Activated CD8-positive, alpha-beta T cell treated with anti-CD3 and anti-CD28 coated beads for 36 hours (primary cell): ENCODE data around the gene PLXNB2. TPM values are rescaled to one million over a fixed set of nuclear protein-coding genes. Genes with fewer than 3 reads are reported as not detected.

ENCODE experiments used
- ATAC-seq: fragments of 200-7000 bp; cut with Tn5 transposase; one replicate; pipeline ENCODE4 v1.10.0; 2021; ENCODE audit warnings: mild to moderate bottlenecking, moderate library complexity
- CTCF ChIA-PET: fragments of 350-600 bp; sonication (Branson Sonifier 250); formaldehyde crosslinking; loops from one replicate; lab custom pipeline; 2021; ENCODE audit warnings: antibody characterized with exemption; lab: Charles Lee
- POLR2A ChIA-PET: fragments of 350-600 bp; sonication (Branson Sonifier 250); formaldehyde crosslinking; loops from one replicate; lab custom pipeline; 2021; ENCODE audit warnings: antibody characterized with exemption; lab: Charles Lee
- DNase-seq: peaks from one replicate; pipeline ENCODE4 v3.0.0-alpha.2; 2020
- H3K27ac Mint-ChIP-seq: one replicate; pipeline ENCODE4 v1.8.0; 2021; ENCODE audit warnings: mild to moderate bottlenecking, mixed read lengths
- H3K27me3 Mint-ChIP-seq: one replicate; pipeline ENCODE4 v1.8.0; 2021; ENCODE audit warnings: mixed read lengths
- H3K36me3 Mint-ChIP-seq: one replicate; pipeline ENCODE4 v1.8.0; 2021; ENCODE audit warnings: low read depth, mixed read lengths
- H3K4me1 Mint-ChIP-seq: one replicate; pipeline ENCODE4 v1.8.0; 2021; ENCODE audit warnings: low read depth, mixed read lengths
- H3K4me3 Mint-ChIP-seq: one replicate; pipeline ENCODE4 v1.8.0; 2021; ENCODE audit warnings: mild to moderate bottlenecking, moderate library complexity, mixed read lengths
- H3K9me3 Mint-ChIP-seq: one replicate; pipeline ENCODE4 v1.8.0; 2021; ENCODE audit warnings: mixed read lengths
- CTCF ChIP-seq: fragments of 200-600 bp; IDR thresholded peaks from one replicate; pipeline ENCODE4 v1.8.0; 2022; ENCODE audit warnings: antibody characterized with exemption, mild to moderate bottlenecking
- intact Hi-C: fragments of 100-400 bp; cut with micrococcal nuclease; formaldehyde crosslinking; loops from one replicate; pipeline ENCODE4 v1.10.0; 2022
- total RNA-seq, 2 experiments: library from RNA; stranded (reverse); gene quantifications; one replicate each; pipeline ENCODE4 v1.2.3, GENCODE V29; 2021

PLXNB2 gene
- total RNA-seq, 2 experiments from 2014 or later, result 22.1 to 26.4 TPM

GRCh38 chr22:50270666-50271394 is 36.6 kb downstream of the PLXNB2 start:
- H3K4me1 Mint-ChIP-seq, result peaks cover 8% of the 10 kb centered on the region
- ChIA-PET POLR2A (interaction anchor here (0.7 to 2.8 kb wide), 2 partner anchors 19 to 59 kb away, joined by 4 to 13 read pairs; partner anchors contain the start of gene HDAC10), CTCF (interaction anchor here (2.5 to 6.1 kb wide), 3 partner anchors 19 to 71 kb away, joined by 12 to 44 read pairs (median 16); partner anchors contain the start of genes DENND6B and HDAC10)
- DNase-seq, result peak; percentile 80
- ATAC-seq, result peak; percentile 56
- H3K27me3 Mint-ChIP-seq, result peaks cover 10% of the 10 kb centered on the region
- peak overlapping the region; percentile 66 for H3K4me3 Mint-ChIP-seq
- intact Hi-C loops, result loop anchor here (5.0 kb wide), 1 partner anchor 71 kb away; the partner anchor contains the start of gene PPP6R2
- H3K9me3 Mint-ChIP-seq, result no peaks in the 10 kb centered on the region
- TF ChIP-seq CTCF, result no peak
- H3K36me3 Mint-ChIP-seq, result no peaks in the 10 kb centered on the region
- no peak overlapping the region for H3K27ac Mint-ChIP-seq

GRCh38 chr22:50269970-50270665 is 37.3 kb downstream of the PLXNB2 start, which contains the start of gene MAPK11:
Gene MAPK11, minus strand, starts transcription at chr22:50270380. Its CDS starts 88 bp downstream, at chr22:50270292.
- no peaks in the 10 kb centered on the region for H3K36me3 Mint-ChIP-seq
- TF ChIP-seq CTCF, result no peak
- ChIA-PET CTCF (interaction anchor here (1.0 to 6.1 kb wide), 3 partner anchors 18 to 72 kb away, joined by 3 to 44 read pairs (median 22); partner anchors contain the start of genes DENND6B and HDAC10), POLR2A (no interaction called here)
- no peak within 1 kb of the TSS for H3K27ac Mint-ChIP-seq
- peaks cover 8% of the 10 kb centered on the region for H3K4me1 Mint-ChIP-seq
- H3K9me3 Mint-ChIP-seq, result no peaks in the 10 kb centered on the region
- peak within 1 kb of the TSS; percentile 66 for H3K4me3 Mint-ChIP-seq
- DNase-seq (peak; percentile 76), ATAC-seq (peak; percentile 67)
- peaks cover 10% of the 10 kb centered on the region for H3K27me3 Mint-ChIP-seq
- intact Hi-C loops, result loop anchor here (5.0 kb wide), 1 partner anchor 72 kb away; the partner anchor contains the start of gene PPP6R2

DNA sequence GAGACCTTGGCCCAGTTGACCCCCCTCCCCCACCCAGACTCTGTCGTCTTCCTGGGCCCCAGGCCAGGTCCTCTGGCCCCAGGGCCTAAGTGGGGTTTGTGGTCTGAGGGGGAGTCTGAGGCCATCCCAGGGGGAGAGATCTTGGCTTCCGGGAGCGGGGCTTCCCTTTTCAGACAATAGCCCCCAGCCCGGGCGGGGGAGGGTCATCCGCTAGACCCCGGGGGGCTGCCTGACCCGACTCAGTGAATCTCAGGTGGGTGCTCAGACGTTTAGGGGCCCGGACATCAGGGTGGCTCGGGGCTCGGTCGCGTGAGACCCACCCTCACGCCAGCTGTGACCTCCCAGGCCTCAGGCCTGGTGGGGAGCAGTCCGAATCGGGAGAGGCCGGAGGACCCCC is 37.9 kb downstream of the PLXNB2 start:
- CTCF ChIA-PET, result interaction anchor here (1.0 to 6.1 kb wide), 3 partner anchors 18 to 72 kb away, joined by 3 to 44 read pairs (median 22); partner anchors contain the start of genes DENND6B and HDAC10
- no peak for ATAC-seq
- no peak for DNase-seq
- TF ChIP-seq CTCF, result no peak
- Mint-ChIP-seq H3K9me3 (no peaks in the 10 kb centered on the region), H3K36me3 (no peaks in the 10 kb centered on the region), H3K27ac (no peak overlapping the region), H3K4me1 (peaks cover 8% of the 10 kb centered on the region), H3K27me3 (peaks cover 10% of the 10 kb centered on the region), H3K4me3 (peak overlapping the region; percentile 60)
- POLR2A ChIA-PET, result no interaction called here
- intact Hi-C loops, result no loop called here

- no peak for DNase-seq
- Mint-ChIP-seq H3K9me3 (no peaks in the 10 kb centered on the region), H3K4me3 (no peak overlapping the region), H3K36me3 (no peaks in the 10 kb centered on the region), H3K27ac (no peak overlapping the region), H3K4me1 (peaks cover 8% of the 10 kb centered on the region), H3K27me3 (peaks cover 10% of the 10 kb centered on the region)
- ATAC-seq, result no peak
- CTCF ChIA-PET, result interaction anchor here (1.0 to 6.1 kb wide), 4 partner anchors 17 to 73 kb away, joined by 3 to 44 read pairs (median 13); partner anchors contain the start of genes DENND6B and HDAC10
- intact Hi-C loops, result no loop called here
- no peak for TF ChIP-seq CTCF
- POLR2A ChIA-PET, result no interaction called here
Observed at GRCh38 chr22:50268655-50269113, 38.8 kb downstream of the PLXNB2 start.
